ENCODE results near the gene TMEM45A.
"Not testable (repeated sequence)": the region's sequence is repeated elsewhere in the genome, so short reads cannot be mapped to it uniquely, and the experiment has no call there.

The TMEM45A gene, protein sequence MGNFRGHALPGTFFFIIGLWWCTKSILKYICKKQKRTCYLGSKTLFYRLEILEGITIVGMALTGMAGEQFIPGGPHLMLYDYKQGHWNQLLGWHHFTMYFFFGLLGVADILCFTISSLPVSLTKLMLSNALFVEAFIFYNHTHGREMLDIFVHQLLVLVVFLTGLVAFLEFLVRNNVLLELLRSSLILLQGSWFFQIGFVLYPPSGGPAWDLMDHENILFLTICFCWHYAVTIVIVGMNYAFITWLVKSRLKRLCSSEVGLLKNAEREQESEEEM

DNA sequence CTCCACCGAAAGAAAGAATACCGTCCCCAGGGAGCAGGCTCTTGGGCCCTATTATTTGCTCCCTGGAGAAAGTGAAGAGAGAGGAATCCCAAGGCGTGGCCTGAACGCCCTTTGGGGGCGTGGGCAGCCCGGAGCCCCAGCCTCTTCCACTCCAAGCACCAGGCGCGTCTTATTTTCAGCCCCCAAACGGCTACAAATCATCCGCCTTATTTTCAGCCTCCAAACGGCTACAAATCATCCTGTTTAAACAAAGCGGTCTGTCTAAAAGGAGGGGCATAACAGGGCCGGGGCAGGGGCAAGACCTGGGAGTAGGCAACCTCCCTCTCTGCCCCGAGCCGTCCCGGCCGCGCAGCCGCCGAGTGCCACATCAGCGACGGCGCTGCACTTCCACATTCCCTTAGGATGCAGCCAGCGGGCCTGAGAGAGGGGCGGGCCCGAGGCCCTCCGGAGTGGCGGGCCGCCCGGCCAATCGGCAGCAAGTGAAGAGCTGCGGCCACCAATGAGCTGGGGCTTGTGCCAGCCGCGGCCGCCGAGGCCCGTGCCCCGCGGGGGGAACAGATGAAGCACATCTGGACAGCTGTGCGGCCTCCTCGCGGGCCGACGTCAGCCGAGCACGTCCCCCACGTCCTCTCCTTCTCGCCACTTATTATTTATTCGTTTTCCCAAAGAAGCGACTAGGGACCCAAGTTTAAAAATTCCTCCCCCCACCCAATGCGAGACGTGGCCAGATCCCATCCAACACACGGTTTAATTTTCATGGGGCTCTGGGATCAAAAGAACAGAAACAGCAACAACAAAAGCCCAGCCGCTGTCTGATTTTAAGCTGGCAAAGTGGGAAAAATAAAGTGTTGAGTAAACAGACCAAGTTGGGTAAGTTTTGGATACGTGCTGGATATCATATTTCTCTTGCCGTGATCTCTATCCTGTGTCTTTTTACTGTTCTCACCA is at the start of gene TMEM45A:
Gene TMEM45A, plus strand, starts transcription at position 561 of the 948 bp plus-strand sequence. CDS start 62,593 bp downstream, outside the sequence.
- peak; percentile 41 for DNase-seq (ENCODE audit: low read depth)

DNA sequence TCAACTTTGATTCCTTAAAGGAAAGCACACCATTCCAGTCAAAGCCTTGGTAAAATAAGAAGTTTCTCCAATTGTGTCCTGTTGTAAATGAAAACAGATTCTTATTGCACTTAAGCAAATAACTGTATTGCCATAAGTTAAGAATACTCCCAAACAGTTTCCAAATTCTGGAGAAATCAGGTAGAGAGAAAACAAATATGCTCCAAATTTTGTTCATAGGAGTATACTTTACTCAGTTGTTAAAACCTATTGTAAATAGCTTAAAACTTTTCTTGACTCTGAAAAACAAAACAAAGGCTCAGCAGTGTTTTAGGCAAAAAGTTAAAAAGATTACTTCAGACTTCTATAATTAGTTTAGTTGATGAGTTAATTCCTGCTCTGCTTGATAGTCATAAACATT is 48.7 kb upstream of the TMEM45A start:
- DNase-seq (ENCODE audit: low read depth): no peak

DNA sequence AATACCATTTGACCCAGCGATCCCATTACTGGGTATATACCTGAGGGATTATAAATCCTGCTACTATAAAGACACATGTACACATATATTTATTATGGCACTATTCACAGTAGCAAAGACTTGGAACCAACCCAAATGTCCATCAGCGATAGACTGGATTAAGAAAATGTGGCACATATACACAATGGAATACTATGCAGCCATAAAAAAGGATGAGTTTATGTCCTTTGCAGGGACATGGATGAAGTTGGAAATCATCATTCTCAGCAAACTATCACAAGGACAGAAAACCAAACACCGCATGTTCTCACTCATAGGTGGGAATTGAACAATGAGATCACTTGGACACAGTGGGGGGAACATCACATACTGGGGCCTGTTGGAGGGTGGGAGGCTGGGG is 45.4 kb upstream of the TMEM45A start:
- not testable (repeated sequence) for DNase-seq (ENCODE audit: low read depth)

DNA sequence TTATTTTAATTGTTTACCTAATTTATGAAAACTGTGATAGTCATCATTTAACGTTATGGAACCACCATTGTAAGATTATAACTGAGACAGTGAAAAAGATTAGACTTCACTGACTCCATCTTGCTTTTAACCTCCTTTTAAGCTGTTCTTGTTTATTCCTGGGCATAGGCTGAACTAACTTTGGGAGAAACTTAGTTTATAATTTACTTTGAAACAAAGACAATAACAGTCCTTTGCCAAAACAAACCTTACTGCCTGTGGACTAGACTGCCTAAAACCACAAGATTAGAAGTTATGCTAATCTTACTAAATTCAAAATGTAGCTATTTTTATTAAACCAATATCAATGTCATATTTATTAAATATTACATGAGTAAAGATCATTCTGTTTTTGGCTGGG is 44.3 kb upstream of the TMEM45A start:
- DNase-seq (ENCODE audit: low read depth): no peak

- DNase-seq (ENCODE audit: low read depth): no peak
These were observed 43.2 kb upstream of the TMEM45A start for GRCh38 chr3:100449214-100449613.

- DNase-seq (ENCODE audit: low read depth): no peak
These were observed 37.7 kb upstream of the TMEM45A start for GRCh38 chr3:100454677-100455076.

GRCh38 chr3:100455841-100456550 is 36.4 kb upstream of the TMEM45A start:
- no peak for DNase-seq (ENCODE audit: low read depth)

DNA sequence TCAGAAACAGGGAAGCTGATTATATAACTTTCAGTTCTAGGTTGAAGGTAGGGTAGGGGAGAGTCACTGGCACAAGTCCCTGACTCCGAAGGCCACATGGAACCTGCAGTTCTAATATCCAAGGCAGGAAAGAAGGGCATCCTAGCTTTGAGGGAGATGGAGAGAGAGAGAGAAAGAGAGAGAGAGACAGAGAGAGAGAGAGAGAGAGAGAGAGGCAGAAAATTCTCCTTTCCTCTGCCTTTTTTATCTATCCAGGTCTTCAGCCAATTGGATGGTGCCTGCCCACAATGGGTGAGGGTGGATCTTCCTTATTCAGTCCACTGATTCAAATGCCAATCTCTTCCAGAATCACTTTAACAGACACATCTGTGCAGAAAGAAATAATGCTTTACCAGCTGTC is 35.7 kb upstream of the TMEM45A start:
- no peak for DNase-seq (ENCODE audit: low read depth)

- DNase-seq (ENCODE audit: low read depth): no peak
These were observed 34.6 kb upstream of the TMEM45A start for GRCh38 chr3:100457811-100458210.

- no peak for DNase-seq (ENCODE audit: low read depth)
These were observed 33.6 kb upstream of the TMEM45A start for GRCh38 chr3:100458814-100459213.

GRCh38 chr3:100463002-100463401 is 29.4 kb upstream of the TMEM45A start:
- no peak for DNase-seq (ENCODE audit: low read depth)

GRCh38 chr3:100463646-100464155 is 28.7 kb upstream of the TMEM45A start:
- DNase-seq (ENCODE audit: low read depth): no peak

GRCh38 chr3:100465892-100466777 is 26.3 kb upstream of the TMEM45A start:
- DNase-seq (ENCODE audit: low read depth): no peak

DNA sequence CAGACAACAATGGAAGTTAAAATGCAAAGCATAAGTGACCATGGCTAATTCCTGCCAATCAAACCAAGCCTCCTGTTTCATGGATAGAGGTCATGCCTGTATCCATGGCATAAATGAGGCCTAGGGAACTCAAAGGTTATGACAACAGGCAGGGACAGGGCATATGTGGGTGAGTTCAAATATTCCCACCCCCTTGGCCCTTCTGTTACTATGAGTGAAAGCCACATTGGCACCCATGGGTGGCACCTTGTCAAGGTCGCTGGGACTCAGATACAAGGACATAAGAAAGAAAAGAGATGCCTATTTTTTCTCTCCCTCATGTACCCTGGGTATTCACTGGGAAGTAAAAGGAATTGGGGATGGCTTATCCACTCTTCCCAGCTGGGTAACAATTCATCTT is 25.3 kb upstream of the TMEM45A start:
- DNase-seq (ENCODE audit: low read depth): no peak

GRCh38 chr3:100468676-100469075 is 23.7 kb upstream of the TMEM45A start:
- DNase-seq (ENCODE audit: low read depth): no peak

DNA sequence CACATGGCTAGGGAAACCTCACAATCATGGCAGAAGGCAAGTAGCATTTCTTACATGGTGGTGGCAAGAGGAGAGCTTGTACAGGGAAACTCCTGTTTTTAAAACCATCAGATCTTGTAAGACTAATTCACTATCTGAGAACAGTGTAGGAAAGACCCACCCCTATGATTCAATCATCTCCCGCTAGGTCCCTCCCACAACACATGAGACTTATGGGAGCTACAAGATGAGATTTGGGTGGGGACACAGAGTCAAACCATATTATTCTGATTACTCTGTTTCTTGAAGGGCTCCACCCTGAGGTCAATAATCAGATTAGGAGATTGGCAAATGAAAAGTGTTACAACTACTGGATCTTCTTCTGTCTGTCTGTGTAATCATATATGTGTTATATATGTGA is 21.5 kb upstream of the TMEM45A start:
- no peak for DNase-seq (ENCODE audit: low read depth)

GRCh38 chr3:100471444-100471843 is 21.0 kb upstream of the TMEM45A start:
- no peak for DNase-seq (ENCODE audit: low read depth)

- DNase-seq (ENCODE audit: low read depth): not testable (repeated sequence)
These were observed 14.5 kb upstream of the TMEM45A start for GRCh38 chr3:100477851-100478360.

- DNase-seq (ENCODE audit: low read depth): not testable (repeated sequence)
These were observed 13.9 kb upstream of the TMEM45A start for GRCh38 chr3:100478521-100478920.

GRCh38 chr3:100480081-100480480 is 12.3 kb upstream of the TMEM45A start:
- DNase-seq (ENCODE audit: low read depth): no peak

GRCh38 chr3:100482176-100482575 is 10.2 kb upstream of the TMEM45A start:
- DNase-seq (ENCODE audit: low read depth): no peak

All from activated gamma-delta T cell treated with anti-CD3 and anti-CD28 coated beads, Interleukin-2, amount 50 U/mL, for 16 hours (primary cell).